GM18520 (cell line): ENCODE measurements around the gene CNTN4.

Source experiments
- ATAC-seq: cut with Tn5 transposase; IDR thresholded peaks from one replicate; pipeline ENCODE4 v1.9.1; 2021; ENCODE audit not compliant: unreplicated experiment

The CNTN4 gene

GRCh38 chr3:2568929-2569328, 470.3 kb downstream of the CNTN4 start:
- no peak for ATAC-seq

DNA sequence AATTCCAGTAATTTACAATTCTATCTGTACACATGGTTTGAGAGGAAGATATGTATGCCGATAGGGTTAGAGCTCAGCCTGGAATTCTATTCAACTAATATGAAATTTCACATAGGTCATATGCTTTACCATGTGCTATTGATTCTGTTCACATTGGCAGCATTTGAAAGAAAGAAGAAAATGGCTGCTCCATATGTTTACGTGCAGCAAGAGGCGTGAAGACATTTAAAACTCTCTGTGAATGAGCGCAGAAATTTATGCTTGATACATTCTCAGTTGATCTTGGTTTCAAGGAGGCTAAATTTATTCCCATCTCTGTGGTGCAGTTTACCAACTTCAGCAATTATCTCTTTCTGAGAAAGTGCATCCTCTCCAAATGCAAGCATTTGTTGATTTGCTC, 478.9 kb downstream of the CNTN4 start:
- ATAC-seq = no peak

DNA sequence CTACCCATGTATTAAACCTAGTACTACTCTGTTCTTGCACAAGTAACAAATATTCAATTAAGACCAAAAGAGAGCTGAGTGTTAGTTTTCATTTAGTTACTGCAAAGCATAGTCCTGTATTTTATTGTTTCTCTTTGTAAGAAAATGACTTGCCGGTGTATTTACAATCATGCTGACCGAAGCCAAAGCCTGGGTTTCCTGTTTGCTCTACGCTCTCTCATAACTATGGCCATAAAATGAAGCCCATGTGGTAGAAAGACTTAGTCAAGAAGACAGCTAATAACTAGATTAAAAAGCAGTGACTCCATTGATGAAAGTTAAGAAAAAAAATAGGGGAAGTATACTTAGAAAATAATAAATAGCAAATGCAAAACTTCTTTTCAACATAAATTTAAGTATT, 479.9 kb downstream of the CNTN4 start:
- ATAC-seq = no peak

DNA sequence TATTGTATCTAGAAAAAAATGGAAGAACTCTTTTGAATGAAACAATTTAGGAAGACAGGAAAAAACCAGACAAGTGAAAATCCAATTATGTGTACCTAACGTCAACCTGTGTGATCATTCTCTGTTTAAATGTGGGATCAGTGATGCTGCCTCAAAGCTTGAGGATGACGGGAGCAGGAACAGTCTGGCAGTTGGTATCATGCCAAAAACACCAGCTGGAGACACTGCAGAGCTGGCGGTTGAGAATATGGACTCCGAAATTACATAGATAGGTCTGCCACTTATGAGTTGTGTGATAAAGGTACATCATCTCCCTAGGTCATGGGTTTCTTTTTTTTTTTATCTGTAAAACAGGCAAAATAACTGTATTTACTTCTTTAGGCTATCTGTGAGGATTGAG, 480.5 kb downstream of the CNTN4 start:
- no peak for ATAC-seq

- ATAC-seq = no peak
These were observed 484.4 kb downstream of the CNTN4 start for GRCh38 chr3:2583046-2583445.

DNA sequence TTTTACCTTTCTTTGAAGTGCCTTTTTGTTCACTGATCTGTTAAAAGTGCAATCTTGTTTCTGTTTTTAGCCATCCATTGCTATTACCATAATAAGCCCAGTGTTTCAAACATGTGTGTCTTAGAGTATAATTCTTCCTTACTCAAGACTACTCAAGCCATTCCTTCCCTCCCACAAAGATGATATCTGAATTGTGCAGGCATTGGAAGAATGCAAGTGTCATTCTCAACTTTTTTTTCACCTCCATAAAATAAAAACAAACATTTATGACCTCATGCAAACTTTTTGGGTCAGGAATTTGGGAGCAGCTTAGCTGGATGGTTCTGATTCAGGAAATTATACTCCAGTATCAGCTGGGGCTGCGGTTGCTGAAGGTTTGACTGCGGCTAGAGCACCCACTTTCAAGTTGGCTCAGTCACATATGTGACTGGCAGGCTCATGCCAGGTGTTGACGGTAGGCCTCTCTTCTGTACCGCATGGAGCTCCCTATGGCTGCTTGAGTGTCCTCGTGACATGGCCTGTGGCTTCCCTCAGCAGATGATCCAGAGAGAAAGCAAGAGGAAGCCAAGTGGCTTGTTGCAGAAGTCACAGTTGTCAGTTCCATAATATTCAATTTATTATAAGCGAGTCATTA, 490.8 kb downstream of the CNTN4 start:
- ATAC-seq = no peak

GRCh38 chr3:2595486-2595885, 496.8 kb downstream of the CNTN4 start:
- no peak for ATAC-seq

GRCh38 chr3:2597615-2598014, 498.9 kb downstream of the CNTN4 start:
- ATAC-seq = no peak

DNA sequence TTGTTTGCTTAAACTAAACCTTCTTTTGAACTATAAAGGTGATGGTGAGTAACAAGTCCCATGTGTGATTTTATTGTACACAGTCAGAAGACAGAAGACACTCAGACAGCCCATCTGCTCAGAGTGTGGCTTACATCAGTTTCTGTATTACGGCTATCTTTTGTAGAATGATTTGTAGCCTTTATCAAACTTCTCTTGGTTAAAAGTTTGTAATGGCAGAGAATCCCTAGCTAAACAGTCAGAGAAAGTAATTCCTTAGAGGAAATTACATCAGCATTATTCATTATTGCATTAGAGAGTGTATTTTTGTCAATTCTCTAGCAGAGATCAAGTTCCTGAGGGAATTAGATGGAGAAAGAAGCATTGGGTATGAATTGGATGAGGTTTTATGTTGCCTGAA, 500.8 kb downstream of the CNTN4 start:
- ATAC-seq = no peak

GRCh38 chr3:2603692-2604289, 505.1 kb downstream of the CNTN4 start:
- no peak for ATAC-seq

- ATAC-seq = no peak
These were observed 515.9 kb downstream of the CNTN4 start for GRCh38 chr3:2614578-2614977.

- no peak for ATAC-seq
These were observed 516.4 kb downstream of the CNTN4 start for GRCh38 chr3:2615080-2615479.

DNA sequence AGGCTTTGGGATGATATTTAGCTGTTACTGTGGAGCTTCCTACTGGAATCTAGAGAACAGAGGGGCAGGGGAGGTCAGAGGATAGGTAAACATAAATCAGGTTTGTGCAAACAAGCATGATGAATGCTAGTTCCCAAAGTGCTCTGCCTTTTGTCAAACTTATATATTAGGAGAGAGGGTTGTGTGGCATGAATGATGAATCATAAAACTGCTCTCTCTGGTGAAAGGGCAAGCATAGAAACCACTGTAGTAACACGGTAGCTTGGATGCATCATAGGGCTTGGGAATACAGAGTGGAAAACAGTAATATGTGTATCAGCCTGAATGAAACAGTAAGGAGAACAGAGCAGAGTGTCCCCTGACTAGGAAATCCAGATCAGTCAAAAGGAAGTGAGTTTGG, 524.8 kb downstream of the CNTN4 start:
- ATAC-seq = no peak

GRCh38 chr3:2628117-2628516, 529.5 kb downstream of the CNTN4 start:
- ATAC-seq = no peak

DNA sequence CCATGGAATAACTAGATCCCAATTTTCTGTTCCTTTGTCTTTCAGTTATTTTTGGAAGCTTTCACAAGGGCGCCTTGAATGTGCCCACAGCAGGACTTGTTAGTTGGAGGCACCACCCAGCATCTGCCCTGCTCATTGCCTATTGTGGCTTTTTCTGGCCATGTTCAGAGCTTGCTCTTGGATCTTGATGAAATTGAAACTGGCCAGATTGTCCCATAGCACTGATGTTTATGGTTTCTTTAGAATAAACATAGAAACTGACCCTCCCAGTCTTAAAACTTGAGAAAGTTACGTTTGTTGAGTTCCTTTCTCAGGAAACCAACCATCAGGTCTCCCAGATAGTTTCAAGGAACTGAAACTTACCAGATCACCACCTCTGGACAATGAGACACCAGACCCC, 536.8 kb downstream of the CNTN4 start:
- no peak for ATAC-seq

- ATAC-seq = no peak
These were observed 544.9 kb downstream of the CNTN4 start for GRCh38 chr3:2643606-2644005.

DNA sequence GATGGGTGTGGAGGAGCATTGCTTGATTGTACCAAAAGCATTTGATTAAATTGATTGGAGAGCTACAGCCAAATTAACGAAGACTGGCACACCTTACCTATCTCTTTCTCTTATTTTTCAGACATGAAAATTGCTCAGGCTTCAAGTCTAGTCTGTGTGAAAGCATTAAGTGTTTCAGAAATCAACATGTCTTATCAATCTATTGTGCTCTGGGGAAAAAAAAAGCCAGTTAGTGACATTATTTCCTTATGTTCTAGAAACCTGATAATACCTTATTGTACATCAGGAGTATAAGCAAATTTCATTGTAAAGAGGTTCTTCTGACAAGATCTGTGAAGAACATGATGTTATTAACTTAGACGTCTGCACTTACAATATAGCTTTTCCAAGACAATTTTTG, 546.3 kb downstream of the CNTN4 start:
- ATAC-seq = no peak

DNA sequence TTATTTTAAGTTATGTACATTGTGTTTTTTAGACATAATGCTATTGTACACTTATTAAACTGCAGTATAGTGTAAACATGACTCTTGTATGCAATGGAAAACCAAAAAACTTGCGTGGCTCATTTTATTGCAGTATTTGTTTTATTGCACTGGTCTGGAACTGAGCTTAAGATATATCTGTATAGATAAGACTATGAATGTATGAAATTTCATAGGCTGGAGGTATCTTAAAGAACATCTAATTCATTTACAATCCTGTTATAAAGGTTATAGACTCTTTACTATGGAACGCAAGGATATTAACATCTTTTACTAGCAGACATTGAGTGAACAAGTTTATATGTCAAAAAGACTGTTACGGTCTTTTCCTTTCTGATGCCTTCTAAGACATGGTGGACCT, 552.1 kb downstream of the CNTN4 start:
- no peak for ATAC-seq

- no peak for ATAC-seq
These were observed 553.7 kb downstream of the CNTN4 start for GRCh38 chr3:2652386-2652785.

- no peak for ATAC-seq
These were observed 555.0 kb downstream of the CNTN4 start for GRCh38 chr3:2653706-2654105.

GRCh38 chr3:2655229-2655701, 556.6 kb downstream of the CNTN4 start:
- ATAC-seq = no peak

DNA sequence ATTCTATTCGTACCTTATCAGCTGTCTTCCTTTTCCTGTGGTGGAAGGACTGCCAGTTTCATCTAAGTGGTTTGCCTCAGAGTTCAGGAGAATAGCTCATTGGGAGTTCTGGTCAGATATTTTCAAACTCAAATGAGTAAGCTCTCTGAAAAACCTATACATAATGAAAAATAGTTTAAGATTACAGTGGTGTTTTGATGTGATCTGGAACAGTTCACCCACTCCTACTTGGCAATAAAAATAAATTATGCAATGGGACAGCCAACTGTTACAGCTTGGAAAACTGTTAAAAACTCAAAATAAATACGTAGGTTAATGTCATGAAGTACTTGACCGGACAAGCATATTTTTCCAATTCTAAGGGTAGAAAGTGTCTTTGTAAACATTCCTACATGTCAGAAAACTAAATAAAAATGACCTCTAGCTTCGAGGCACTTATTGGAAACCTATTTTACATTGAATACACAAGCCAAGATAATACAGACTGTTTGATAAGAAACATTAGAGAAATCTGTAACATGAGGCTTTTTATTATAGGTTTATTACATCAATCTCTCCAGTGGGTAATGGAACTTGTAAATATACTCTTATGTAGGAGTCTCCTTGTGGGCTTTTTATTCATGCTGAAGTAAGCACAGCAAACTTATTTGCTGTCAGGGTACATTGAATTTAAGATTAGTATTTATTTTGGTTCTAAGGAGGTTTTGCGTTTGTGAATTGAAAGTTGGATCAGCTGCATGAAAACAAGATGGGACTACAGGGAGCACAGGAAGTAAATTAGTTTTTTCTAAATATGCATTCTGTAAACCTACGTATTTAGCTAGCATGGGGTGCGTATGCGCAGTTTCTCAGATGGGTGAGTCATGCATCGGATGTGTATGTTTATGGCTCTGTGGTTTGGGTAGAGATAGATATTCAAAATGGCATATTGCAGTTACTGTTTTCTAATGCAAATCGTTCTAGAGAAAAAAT, 558.4 kb downstream of the CNTN4 start:
- ATAC-seq = no peak
